GM12878 (cell line): Measurements from ENCODE around the gene MYL6B. TPM values are rescaled to one million over a fixed set of nuclear protein-coding genes. Genes with fewer than 3 reads are reported as not detected.

Experiments
- CBFB ChIP-seq: IDR thresholded peaks from 2 replicates; pipeline ENCODE4 v1.6.1; 2016; ENCODE audit warnings: antibody characterized with exemption, low read depth
- CHD2 ChIP-seq: IDR thresholded peaks from 2 replicates; pipeline ENCODE4 v1.6.1; 2011; ENCODE audit warnings: low read depth, low read length, improper control_type of control experiment, borderline replicate concordance
- CREM ChIP-seq: IDR thresholded peaks from 2 replicates; pipeline ENCODE4 v1.6.1; 2014; ENCODE audit warnings: antibody characterized with exemption, low read depth
- EED ChIP-seq: sonication (generic); IDR thresholded peaks from 2 replicates; pipeline ENCODE4 v1.6.1; 2016; ENCODE audit warnings: antibody characterized with exemption, low read depth
- ETV6 ChIP-seq, 2 experiments: fragments of 450-650 bp in 1 of 2; IDR thresholded peaks in 1 of 2; conservative IDR thresholded peaks in 1 of 2; 2 replicates each; pipeline ENCODE4 v1.6.1; 2014; ENCODE audit warnings: antibody characterized with exemption in 1 of 2, borderline replicate concordance in 1 of 2, low read depth in 1 of 2, mild to moderate bottlenecking in 1 of 2, moderate library complexity in 1 of 2
- GABPA ChIP-seq: IDR thresholded peaks from 2 replicates; pipeline ENCODE4 v1.6.1; 2014; ENCODE audit warnings: antibody characterized with exemption, low read depth, mild to moderate bottlenecking, inconsistent platforms
- GATAD2B ChIP-seq: fragments of 450-650 bp; conservative IDR thresholded peaks from 2 replicates; pipeline ENCODE4 v1.6.1; 2017; ENCODE audit warnings: low read depth, mild to moderate bottlenecking, moderate library complexity
- HCFC1 ChIP-seq: fragments of 150-350 bp; IDR thresholded peaks from 2 replicates; pipeline ENCODE4 v1.6.1; 2014; ENCODE audit warnings: low read length
- HDGF ChIP-seq: fragments of 450-650 bp; IDR thresholded peaks from 2 replicates; pipeline ENCODE4 v1.6.1; 2016; ENCODE audit warnings: antibody characterized with exemption
- IKZF1 ChIP-seq: fragments of 450-650 bp; conservative IDR thresholded peaks from 2 replicates; pipeline ENCODE4 v1.6.1; 2017; ENCODE audit warnings: antibody characterized with exemption, mild to moderate bottlenecking
- IRF4 ChIP-seq: IDR thresholded peaks from 2 replicates; pipeline ENCODE4 v1.6.1; 2011; ENCODE audit warnings: low read depth, low read length
- JUNB ChIP-seq: IDR thresholded peaks from 2 replicates; pipeline ENCODE4 v1.6.1; 2016; ENCODE audit warnings: antibody characterized with exemption, mild to moderate bottlenecking
- LARP7 ChIP-seq: fragments of 450-650 bp; IDR thresholded peaks from 2 replicates; pipeline ENCODE4 v1.6.1; 2017; ENCODE audit warnings: mild to moderate bottlenecking
- MTA2 ChIP-seq: fragments of 450-650 bp; IDR thresholded peaks from 2 replicates; pipeline ENCODE4 v1.6.1; 2016; ENCODE audit warnings: low read depth, mild to moderate bottlenecking, moderate library complexity
- MYB ChIP-seq: fragments of 150-350 bp; IDR thresholded peaks from 2 replicates; pipeline ENCODE4 v1.6.1; 2014; ENCODE audit warnings: mild to moderate bottlenecking, low read depth, low read length, borderline replicate concordance
- NBN ChIP-seq: fragments of 450-650 bp; IDR thresholded peaks from 2 replicates; pipeline ENCODE4 v1.6.1; 2016
- POLR2AphosphoS5 ChIP-seq: IDR thresholded peaks from 2 replicates; pipeline ENCODE4 v1.6.1; 2011; ENCODE audit warnings: mild to moderate bottlenecking, low read length, inconsistent platforms
- POU2F2 ChIP-seq: IDR thresholded peaks from 3 replicates; pipeline ENCODE4 v1.6.1; 2011; ENCODE audit warnings: low read depth, mild to moderate bottlenecking, low read length, borderline replicate concordance
- RB1 ChIP-seq: fragments of 450-650 bp; formaldehyde crosslinking; IDR thresholded peaks from 2 replicates; pipeline ENCODE4 v1.6.1; 2017; ENCODE audit warnings: mild to moderate bottlenecking, borderline replicate concordance
- RCOR1 ChIP-seq: conservative IDR thresholded peaks from 2 replicates; pipeline ENCODE4 v1.6.1; 2012; ENCODE audit warnings: low read depth, low read length, improper control_type of control experiment
- RUNX3 ChIP-seq: IDR thresholded peaks from 2 replicates; pipeline ENCODE4 v1.6.1; 2012; ENCODE audit warnings: low read length, inconsistent platforms
- TARDBP ChIP-seq: IDR thresholded peaks from 2 replicates; pipeline ENCODE4 v1.6.1; 2016; ENCODE audit warnings: borderline replicate concordance
- TCF12 ChIP-seq: IDR thresholded peaks from 2 replicates; pipeline ENCODE4 v1.6.1; 2011; ENCODE audit warnings: low read depth, mild to moderate bottlenecking, low read length
- YY1 ChIP-seq: IDR thresholded peaks from 2 replicates; pipeline ENCODE4 v1.6.1; 2011; ENCODE audit warnings: low read depth, mild to moderate bottlenecking, low read length
- ZSCAN29 ChIP-seq: fragments of 450-650 bp; IDR thresholded peaks from 2 replicates; pipeline ENCODE4 v1.6.1; 2017; ENCODE audit warnings: mild to moderate bottlenecking, moderate library complexity
- ZZZ3 ChIP-seq: IDR thresholded peaks from 2 replicates; pipeline ENCODE4 v1.6.1; 2011; ENCODE audit warnings: low read depth; ENCODE audit not compliant: control insufficient read depth, insufficient read length
- polyA plus RNA-seq, 11 experiments: library from polyadenylated mRNA; depleted of rRNA in 4 of 11; unstranded in 6 of 11; stranded (reverse) in 5 of 11; fragments of >200 nt; fragmentation: Nextera tagmentation in 4 of 11; fragmentation: Illumina TruSeq in 1 of 11; extraction: Ambion mirVana in 4 of 11; extraction: Trizol in 1 of 11; gene quantifications; 1 replicate in 1 of 11; 2 replicates in 10 of 11; pipeline versions ENCODE4 v1.2.1 to v1.2.3, GENCODE V29; 2011 to 2016; ENCODE audit warnings: inconsistent platforms in 2 of 11, missing spikeins in 2 of 11, low read depth in 1 of 11
- total RNA-seq, 4 experiments: library from RNA; depleted of rRNA in 3 of 4; stranded (reverse); fragments of >200 nt in 3 of 4; fragmentation: Illumina TruSeq in 1 of 4; extraction: Trizol in 1 of 4; gene quantifications; 2 replicates each; pipeline versions ENCODE4 v1.2.1 to v1.2.3, GENCODE V29; 2013 to 2021
- TF ChIP-seq, protein P1 (sequence below): fragments of 450-650 bp; conservative IDR thresholded peaks from 2 replicates; pipeline ENCODE4 v1.6.1; 2017; ENCODE audit warnings: mild to moderate bottlenecking, moderate library complexity
- TF ChIP-seq, protein P2 (sequence below): fragments of 450-650 bp; IDR thresholded peaks from 2 replicates; pipeline ENCODE4 v1.6.1; 2016; ENCODE audit warnings: mild to moderate bottlenecking
- TF ChIP-seq, protein P3 (sequence below): fragments of 450-650 bp; IDR thresholded peaks from 2 replicates; pipeline ENCODE4 v1.6.1; 2017; ENCODE audit warnings: low read depth, mild to moderate bottlenecking, moderate library complexity

Gene MYL6B
- total and polyA plus RNA-seq, 10 of the 15 experiments (the other 5 are each of a cell fraction or from before 2014, with no cell fraction given): 75.5 to 153 (median 114) TPM

DNA sequence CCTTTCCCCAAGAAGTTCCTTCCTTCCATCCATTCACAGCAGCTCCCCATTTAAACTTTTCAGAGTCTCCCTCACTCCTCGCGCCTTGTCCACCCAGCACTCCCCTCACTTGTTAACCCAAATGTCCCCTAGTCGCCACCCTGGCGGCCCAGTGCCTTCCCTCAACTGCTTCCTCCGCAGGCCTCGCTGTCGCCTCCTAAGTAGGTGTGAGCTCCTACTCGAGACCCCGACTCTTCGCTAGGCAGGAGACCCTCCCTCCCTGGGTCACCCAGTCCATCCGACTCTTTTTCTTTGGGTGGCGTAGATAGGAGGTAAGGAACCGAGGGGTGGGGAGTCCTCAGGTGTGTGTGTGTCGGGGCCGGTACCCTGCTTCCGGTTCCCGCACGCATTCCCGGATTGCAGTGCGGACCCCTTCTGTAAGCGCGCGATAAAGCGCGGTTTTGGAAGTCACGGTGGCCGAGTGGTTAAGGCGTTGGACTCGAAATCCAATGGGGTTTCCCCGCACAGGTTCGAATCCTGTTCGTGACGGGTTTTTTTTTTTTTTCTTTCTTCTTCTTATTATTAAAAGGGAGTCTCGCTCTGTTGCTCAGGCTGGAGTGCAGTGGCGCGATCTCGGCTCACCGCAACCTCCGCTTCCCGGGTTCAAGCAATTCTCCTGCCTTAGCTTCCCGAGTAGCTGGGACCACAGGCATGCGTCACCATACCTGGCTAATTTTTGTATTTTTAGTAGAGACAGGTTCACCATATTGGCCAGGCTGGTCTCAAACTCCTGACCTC is 37.7 kb downstream of the MYL6B start (continued):
- TF ChIP-seq, protein P1, sequence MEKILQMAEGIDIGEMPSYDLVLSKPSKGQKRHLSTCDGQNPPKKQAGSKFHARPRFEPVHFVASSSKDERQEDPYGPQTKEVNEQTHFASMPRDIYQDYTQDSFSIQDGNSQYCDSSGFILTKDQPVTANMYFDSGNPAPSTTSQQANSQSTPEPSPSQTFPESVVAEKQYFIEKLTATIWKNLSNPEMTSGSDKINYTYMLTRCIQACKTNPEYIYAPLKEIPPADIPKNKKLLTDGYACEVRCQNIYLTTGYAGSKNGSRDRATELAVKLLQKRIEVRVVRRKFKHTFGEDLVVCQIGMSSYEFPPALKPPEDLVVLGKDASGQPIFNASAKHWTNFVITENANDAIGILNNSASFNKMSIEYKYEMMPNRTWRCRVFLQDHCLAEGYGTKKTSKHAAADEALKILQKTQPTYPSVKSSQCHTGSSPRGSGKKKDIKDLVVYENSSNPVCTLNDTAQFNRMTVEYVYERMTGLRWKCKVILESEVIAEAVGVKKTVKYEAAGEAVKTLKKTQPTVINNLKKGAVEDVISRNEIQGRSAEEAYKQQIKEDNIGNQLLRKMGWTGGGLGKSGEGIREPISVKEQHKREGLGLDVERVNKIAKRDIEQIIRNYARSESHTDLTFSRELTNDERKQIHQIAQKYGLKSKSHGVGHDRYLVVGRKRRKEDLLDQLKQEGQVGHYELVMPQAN: peak; percentile 52; the same call in 1 of the 2 replicates
- peak; percentile 50; the same call in 1 of the 2 replicates for TF ChIP-seq MTA2
- peak; percentile 38; the same call in 1 of the 2 replicates for TF ChIP-seq ZSCAN29
- TF ChIP-seq NBN: peak; percentile 80
- peak; percentile 53; the same call in 1 of the 2 replicates for TF ChIP-seq LARP7
- peak; percentile 91 for TF ChIP-seq TARDBP
- TF ChIP-seq RCOR1: no peak
- TF ChIP-seq GATAD2B: peak; percentile 35; the same call in 1 of the 2 replicates
- TF ChIP-seq, protein P2, sequence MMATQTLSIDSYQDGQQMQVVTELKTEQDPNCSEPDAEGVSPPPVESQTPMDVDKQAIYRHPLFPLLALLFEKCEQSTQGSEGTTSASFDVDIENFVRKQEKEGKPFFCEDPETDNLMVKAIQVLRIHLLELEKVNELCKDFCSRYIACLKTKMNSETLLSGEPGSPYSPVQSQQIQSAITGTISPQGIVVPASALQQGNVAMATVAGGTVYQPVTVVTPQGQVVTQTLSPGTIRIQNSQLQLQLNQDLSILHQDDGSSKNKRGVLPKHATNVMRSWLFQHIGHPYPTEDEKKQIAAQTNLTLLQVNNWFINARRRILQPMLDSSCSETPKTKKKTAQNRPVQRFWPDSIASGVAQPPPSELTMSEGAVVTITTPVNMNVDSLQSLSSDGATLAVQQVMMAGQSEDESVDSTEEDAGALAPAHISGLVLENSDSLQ: no peak
- TF ChIP-seq HDGF: peak; percentile 13; the same call in 1 of the 2 replicates
- TF ChIP-seq HCFC1: peak; percentile 16; the same call in 1 of the 2 replicates
- TF ChIP-seq ZZZ3: no peak
- no peak for TF ChIP-seq ETV6 (conservative IDR thresholded peaks at IDR 0.05 in 1 of 2, IDR thresholded peaks at IDR 0.05 in 1 of 2; ENCODE audit: borderline replicate concordance in 1 of 2, low read depth in 1 of 2)
- TF ChIP-seq YY1: 0 out of 2 replicates have a peak, but pooled peaks have one; percentile 39
- no peak for TF ChIP-seq JUNB
- TF ChIP-seq EED: peak; percentile 82
- TF ChIP-seq MYB: 0 out of 2 replicates have a peak, but pooled peaks have one; percentile 40
- peak; percentile 37; the same call in 1 of the 2 replicates for TF ChIP-seq IRF4
- TF ChIP-seq POU2F2: peak; percentile 49; the same call in 1 of the 3 replicates
- peak; percentile 89 for TF ChIP-seq RUNX3
- TF ChIP-seq CREM: no peak
- TF ChIP-seq, protein P3, sequence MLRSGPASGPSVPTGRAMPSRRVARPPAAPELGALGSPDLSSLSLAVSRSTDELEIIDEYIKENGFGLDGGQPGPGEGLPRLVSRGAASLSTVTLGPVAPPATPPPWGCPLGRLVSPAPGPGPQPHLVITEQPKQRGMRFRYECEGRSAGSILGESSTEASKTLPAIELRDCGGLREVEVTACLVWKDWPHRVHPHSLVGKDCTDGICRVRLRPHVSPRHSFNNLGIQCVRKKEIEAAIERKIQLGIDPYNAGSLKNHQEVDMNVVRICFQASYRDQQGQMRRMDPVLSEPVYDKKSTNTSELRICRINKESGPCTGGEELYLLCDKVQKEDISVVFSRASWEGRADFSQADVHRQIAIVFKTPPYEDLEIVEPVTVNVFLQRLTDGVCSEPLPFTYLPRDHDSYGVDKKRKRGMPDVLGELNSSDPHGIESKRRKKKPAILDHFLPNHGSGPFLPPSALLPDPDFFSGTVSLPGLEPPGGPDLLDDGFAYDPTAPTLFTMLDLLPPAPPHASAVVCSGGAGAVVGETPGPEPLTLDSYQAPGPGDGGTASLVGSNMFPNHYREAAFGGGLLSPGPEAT: peak; percentile 61; the same call in 1 of the 2 replicates
- TF ChIP-seq POLR2AphosphoS5: peak; percentile 60; the same call in 1 of the 2 replicates
- peak; percentile 57 for TF ChIP-seq CHD2
- TF ChIP-seq IKZF1: peak; percentile 72; the same call in 1 of the 2 replicates
- peak; percentile 71; the same call in 1 of the 2 replicates for TF ChIP-seq GABPA
- TF ChIP-seq CBFB: peak; percentile 91
- peak; percentile 91; the same call in 1 of the 2 replicates for TF ChIP-seq RB1
- TF ChIP-seq TCF12: 0 out of 2 replicates have a peak, but pooled peaks have one; percentile 15
